ENCODE results near the gene R3HDM2. TPM values are rescaled to one million over a fixed set of nuclear protein-coding genes. Genes with fewer than 3 reads are reported as not detected.

Gene R3HDM2
- total RNA-seq, 4 donors from 2014 or later: 31.0 to 51.9 (median 41.6) TPM

DNA sequence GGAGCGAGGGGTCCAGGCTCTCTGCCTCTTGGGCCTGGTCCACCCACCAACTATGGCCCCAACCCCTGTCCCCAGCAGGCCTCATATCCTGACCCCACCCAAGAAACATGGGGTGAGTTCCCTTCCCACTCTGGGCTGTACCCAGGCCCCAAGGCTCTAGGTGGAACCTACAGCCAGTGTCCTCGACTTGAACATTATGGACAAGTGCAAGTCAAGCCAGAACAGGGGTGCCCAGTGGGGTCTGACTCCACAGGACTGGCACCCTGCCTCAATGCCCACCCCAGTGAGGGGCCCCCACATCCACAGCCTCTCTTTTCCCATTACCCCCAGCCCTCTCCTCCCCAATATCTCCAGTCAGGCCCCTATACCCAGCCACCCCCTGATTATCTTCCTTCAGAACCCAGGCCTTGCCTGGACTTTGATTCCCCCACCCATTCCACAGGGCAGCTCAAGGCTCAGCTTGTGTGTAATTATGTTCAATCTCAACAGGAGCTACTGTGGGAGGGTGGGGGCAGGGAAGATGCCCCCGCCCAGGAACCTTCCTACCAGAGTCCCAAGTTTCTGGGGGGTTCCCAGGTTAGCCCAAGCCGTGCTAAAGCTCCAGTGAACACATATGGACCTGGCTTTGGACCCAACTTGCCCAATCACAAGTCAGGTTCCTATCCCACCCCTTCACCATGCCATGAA, 40.3 kb upstream of the R3HDM2 start:
- peaks cover 0 to 27% (median 0%) of the 10 kb centered on the region in 3 donors for H3K36me3 ChIP-seq
- TF ChIP-seq EP300 (IDR thresholded peaks at IDR 0.05) (no peak), POLR2A (IDR thresholded peaks at IDR 0.05) (no peak)
- TF ChIP-seq, protein P1, sequence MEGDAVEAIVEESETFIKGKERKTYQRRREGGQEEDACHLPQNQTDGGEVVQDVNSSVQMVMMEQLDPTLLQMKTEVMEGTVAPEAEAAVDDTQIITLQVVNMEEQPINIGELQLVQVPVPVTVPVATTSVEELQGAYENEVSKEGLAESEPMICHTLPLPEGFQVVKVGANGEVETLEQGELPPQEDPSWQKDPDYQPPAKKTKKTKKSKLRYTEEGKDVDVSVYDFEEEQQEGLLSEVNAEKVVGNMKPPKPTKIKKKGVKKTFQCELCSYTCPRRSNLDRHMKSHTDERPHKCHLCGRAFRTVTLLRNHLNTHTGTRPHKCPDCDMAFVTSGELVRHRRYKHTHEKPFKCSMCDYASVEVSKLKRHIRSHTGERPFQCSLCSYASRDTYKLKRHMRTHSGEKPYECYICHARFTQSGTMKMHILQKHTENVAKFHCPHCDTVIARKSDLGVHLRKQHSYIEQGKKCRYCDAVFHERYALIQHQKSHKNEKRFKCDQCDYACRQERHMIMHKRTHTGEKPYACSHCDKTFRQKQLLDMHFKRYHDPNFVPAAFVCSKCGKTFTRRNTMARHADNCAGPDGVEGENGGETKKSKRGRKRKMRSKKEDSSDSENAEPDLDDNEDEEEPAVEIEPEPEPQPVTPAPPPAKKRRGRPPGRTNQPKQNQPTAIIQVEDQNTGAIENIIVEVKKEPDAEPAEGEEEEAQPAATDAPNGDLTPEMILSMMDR (IDR thresholded peaks at IDR 0.05): no peak
- H3K27ac ChIP-seq: no peak overlapping the region
- WGBS, 2 donors: 80 to 85% methylated on average over 4 of the region's 4 CpGs
- no peak overlapping the region for H3K4me3 ChIP-seq
- no peak for DNase-seq (ENCODE audit: low spot score in 2 of 2)
- no peaks in the 10 kb centered on the region for H3K9me3 ChIP-seq
- H3K27me3 ChIP-seq: peaks cover 3 to 42% of the 10 kb centered on the region in 2 donors
- H3K4me1 ChIP-seq: peaks cover 0 to 13% (median 11%) of the 10 kb centered on the region in 4 donors

DNA sequence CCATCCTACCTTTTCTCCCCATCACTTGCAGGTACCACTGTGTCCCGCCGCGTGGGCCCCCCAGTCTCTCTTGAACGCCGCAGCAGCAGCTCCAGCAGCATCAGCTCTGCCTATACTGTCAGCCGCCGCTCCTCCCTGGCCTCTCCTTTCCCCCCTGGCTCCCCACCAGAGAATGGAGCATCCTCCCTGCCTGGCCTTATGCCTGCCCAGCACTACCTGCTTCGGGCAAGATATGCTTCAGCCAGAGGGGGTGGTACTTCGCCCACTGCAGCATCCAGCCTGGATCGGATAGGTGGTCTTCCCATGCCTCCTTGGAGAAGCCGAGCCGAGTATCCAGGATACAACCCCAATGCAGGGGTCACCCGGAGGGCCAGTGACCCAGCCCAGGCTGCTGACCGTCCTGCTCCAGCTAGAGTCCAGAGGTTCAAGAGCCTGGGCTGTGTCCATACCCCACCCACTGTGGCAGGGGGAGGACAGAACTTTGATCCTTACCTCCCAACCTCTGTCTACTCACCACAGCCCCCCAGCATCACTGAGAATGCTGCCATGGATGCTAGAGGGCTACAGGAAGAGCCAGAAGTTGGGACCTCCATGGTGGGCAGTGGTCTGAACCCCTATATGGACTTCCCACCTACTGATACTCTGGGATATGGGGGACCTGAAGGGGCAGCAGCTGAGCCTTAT, 39.6 kb upstream of the R3HDM2 start:
- Histone ChIP-seq H3K4me1 (peaks cover 0 to 6% (median 4%) of the 10 kb centered on the region in 4 donors), H3K27me3 (peaks cover 3 to 35% of the 10 kb centered on the region in 2 donors), H3K4me3 (no peak overlapping the region), H3K27ac (no peak overlapping the region), H3K9me3 (no peaks in the 10 kb centered on the region), H3K36me3 (peaks cover 0 to 31% (median 0%) of the 10 kb centered on the region in 3 donors)
- 90 to 92% methylated on average over 11 to 12 of the region's 14 CpGs for WGBS, 2 donors
- no peak for DNase-seq (ENCODE audit: low spot score in 2 of 2)
- TF ChIP-seq, protein P1 (IDR thresholded peaks at IDR 0.05): no peak
- no peak for TF ChIP-seq POLR2A (IDR thresholded peaks at IDR 0.05)
- no peak for TF ChIP-seq EP300 (IDR thresholded peaks at IDR 0.05)

DNA sequence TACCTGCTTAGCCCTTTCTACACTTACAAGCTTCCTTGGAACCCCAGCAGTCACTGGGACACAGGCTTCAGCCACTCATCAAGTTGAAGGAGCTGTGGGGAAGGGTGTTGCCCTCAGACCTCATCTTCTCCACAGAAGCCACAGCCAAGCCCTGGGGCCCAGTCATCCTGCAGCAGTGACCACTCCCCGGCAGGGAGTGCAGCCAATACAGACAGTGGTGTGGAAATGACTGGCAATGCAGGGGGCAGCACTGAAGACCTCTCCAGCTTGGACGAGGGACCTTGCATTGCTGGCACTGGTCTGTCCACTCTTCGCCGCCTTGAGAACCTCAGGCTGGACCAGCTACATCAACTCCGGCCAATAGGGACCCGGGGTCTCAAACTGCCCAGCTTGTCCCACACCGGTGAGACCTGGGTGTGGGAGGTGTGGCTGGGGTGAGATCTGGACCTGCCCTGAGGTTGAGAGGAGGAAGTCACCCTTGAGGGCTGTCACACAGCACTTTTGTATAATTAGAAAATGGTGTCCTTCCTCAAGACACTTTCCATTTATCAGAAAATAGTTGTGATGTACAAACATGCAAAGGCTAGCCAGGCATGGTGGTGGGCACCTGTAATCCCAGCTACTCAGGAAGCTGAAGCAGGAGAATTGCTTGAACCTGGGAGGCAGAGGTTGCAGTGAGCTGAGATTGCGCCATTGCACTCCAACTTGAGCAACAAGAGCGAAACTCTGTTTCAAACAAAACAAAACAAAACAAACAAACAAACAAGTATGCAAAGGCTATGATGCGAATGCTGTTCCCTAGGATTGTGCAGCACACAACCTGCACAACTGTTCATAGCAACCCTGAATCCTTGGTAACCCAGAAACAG, 38.7 kb upstream of the R3HDM2 start:
- H3K4me1 ChIP-seq: no peaks in the 10 kb centered on the region
- WGBS, 2 donors: 80 to 84% methylated on average over 10 of the region's 10 CpGs
- no peak for DNase-seq (ENCODE audit: low spot score in 2 of 2)
- H3K9me3 ChIP-seq: no peaks in the 10 kb centered on the region
- H3K27me3 ChIP-seq: peaks cover 0 to 26% of the 10 kb centered on the region in 2 donors
- TF ChIP-seq, protein P1 (IDR thresholded peaks at IDR 0.05): no peak
- TF ChIP-seq EP300 (IDR thresholded peaks at IDR 0.05) (no peak), POLR2A (IDR thresholded peaks at IDR 0.05) (no peak)
- H3K4me3 ChIP-seq: no peak overlapping the region
- H3K27ac ChIP-seq: no peak overlapping the region
- H3K36me3 ChIP-seq: peaks cover 0 to 39% (median 0%) of the 10 kb centered on the region in 3 donors

DNA sequence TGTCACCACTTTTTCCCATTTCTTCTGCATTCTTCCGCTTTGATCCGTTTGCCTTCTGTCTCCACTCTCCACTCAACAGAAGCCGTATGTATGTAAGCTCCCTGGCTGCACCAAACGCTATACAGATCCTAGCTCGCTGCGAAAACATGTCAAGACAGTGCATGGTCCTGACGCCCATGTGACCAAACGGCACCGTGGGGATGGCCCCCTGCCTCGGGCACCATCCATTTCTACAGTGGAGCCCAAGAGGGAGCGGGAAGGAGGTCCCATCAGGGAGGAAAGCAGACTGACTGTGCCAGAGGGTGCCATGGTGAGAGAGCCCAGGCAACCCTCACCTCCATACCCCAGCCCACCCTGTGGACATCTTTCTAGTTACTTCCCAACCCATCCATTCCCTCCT, 37.1 kb upstream of the R3HDM2 start:
- no peak overlapping the region for H3K4me3 ChIP-seq
- 77 to 80% methylated on average over 11 of the region's 11 CpGs for WGBS, 2 donors

More for the DNA sequence above, 37.1 kb upstream of the R3HDM2 start:
- Histone ChIP-seq H3K27ac (no peak overlapping the region), H3K27me3 (peaks cover 0 to 11% of the 10 kb centered on the region in 2 donors), H3K36me3 (peaks cover 0 to 39% (median 0%) of the 10 kb centered on the region in 3 donors), H3K4me1 (peaks cover 0 to 1% (median 0%) of the 10 kb centered on the region in 4 donors), H3K9me3 (no peaks in the 10 kb centered on the region)
- no peak for TF ChIP-seq EP300 (IDR thresholded peaks at IDR 0.05)
- TF ChIP-seq POLR2A (IDR thresholded peaks at IDR 0.05): no peak
- TF ChIP-seq, protein P1 (IDR thresholded peaks at IDR 0.05): no peak
- no peak for DNase-seq (ENCODE audit: low spot score in 2 of 2)
